ENCODE results near the gene SLC29A4.

DNA sequence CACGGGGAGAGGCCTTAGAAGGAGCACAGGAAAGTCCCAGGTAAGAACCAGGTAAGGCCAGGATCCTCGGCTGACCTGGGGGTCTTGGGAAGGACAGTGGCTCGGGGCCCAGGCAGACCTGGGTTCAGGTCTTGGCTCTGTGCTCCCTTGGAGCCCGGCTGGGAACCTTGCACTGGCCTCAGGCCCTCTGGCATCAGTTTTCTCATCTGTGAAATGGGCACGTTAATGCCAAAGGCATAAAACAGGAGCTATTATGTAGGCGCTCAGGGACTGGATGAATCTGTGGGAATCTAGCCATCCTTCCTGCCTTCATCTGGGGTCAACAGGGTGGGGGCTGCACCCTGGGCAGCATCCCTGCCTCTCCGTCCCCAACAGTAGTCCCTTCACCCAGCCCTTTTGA, 8.3 kb upstream of the SLC29A4 start:
- TF ChIP-seq, protein P1, sequence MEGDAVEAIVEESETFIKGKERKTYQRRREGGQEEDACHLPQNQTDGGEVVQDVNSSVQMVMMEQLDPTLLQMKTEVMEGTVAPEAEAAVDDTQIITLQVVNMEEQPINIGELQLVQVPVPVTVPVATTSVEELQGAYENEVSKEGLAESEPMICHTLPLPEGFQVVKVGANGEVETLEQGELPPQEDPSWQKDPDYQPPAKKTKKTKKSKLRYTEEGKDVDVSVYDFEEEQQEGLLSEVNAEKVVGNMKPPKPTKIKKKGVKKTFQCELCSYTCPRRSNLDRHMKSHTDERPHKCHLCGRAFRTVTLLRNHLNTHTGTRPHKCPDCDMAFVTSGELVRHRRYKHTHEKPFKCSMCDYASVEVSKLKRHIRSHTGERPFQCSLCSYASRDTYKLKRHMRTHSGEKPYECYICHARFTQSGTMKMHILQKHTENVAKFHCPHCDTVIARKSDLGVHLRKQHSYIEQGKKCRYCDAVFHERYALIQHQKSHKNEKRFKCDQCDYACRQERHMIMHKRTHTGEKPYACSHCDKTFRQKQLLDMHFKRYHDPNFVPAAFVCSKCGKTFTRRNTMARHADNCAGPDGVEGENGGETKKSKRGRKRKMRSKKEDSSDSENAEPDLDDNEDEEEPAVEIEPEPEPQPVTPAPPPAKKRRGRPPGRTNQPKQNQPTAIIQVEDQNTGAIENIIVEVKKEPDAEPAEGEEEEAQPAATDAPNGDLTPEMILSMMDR (IDR thresholded peaks at IDR 0.05) = no peak
- TF ChIP-seq POLR2A (IDR thresholded peaks at IDR 0.05) (no peak), EP300 (IDR thresholded peaks at IDR 0.05) (no peak)
